Measurements from ENCODE around the gene RAB33B.

Gene RAB33B

DNA sequence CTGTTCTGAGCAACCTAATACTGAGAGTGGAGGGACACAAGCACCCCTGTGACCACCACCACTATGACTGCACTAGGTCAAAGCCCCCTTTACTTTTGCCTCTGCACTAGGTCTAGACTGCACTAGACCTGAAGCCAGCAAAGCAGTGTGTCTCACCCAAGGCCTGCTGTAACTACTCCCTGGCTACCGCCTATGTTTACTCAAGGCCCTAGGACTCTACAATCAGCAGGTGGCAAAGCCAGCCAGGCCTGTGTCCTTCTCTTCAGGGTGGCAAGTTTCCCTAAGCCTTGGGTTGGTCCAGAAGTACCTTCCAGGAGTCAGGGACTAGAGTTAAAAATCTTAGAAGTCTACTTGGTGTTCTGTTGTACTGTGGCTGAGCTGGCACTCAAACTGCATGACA is 15.9 kb downstream of the RAB33B start:
- ChIA-PET POLR2A (no interaction called here), CTCF (no interaction called here)
- no peak overlapping the region for H3K4me3 ChIP-seq (ENCODE audit: low read depth, low read length)
- TF ChIP-seq, protein P1, sequence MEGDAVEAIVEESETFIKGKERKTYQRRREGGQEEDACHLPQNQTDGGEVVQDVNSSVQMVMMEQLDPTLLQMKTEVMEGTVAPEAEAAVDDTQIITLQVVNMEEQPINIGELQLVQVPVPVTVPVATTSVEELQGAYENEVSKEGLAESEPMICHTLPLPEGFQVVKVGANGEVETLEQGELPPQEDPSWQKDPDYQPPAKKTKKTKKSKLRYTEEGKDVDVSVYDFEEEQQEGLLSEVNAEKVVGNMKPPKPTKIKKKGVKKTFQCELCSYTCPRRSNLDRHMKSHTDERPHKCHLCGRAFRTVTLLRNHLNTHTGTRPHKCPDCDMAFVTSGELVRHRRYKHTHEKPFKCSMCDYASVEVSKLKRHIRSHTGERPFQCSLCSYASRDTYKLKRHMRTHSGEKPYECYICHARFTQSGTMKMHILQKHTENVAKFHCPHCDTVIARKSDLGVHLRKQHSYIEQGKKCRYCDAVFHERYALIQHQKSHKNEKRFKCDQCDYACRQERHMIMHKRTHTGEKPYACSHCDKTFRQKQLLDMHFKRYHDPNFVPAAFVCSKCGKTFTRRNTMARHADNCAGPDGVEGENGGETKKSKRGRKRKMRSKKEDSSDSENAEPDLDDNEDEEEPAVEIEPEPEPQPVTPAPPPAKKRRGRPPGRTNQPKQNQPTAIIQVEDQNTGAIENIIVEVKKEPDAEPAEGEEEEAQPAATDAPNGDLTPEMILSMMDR (IDR thresholded peaks at IDR 0.05; ENCODE audit: insufficient read depth, low read length, missing control alignments): no peak
- no peak for DNase-seq (ENCODE audit: low read depth, low spot score)

DNA sequence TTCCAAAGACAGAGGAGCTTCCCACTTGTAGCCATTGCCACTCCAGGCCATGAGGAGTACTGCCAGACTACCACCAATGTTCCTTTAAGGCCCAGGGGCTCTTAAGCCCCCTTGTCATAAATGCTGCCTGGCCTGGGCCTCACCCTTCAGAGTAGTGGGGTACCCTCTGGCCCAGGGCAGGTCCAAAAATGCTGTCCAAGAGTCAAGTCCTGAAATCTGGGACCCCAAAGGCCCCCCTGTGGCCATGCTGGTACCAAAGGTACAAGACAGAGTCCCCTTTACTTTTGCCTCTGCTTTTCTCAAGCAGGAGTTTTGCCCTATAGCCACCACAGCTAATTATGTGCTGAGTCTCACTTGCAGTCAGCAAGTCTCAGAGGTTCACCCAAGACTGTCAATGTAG is 16.4 kb downstream of the RAB33B start:
- POLR2A ChIA-PET: no interaction called here

DNA sequence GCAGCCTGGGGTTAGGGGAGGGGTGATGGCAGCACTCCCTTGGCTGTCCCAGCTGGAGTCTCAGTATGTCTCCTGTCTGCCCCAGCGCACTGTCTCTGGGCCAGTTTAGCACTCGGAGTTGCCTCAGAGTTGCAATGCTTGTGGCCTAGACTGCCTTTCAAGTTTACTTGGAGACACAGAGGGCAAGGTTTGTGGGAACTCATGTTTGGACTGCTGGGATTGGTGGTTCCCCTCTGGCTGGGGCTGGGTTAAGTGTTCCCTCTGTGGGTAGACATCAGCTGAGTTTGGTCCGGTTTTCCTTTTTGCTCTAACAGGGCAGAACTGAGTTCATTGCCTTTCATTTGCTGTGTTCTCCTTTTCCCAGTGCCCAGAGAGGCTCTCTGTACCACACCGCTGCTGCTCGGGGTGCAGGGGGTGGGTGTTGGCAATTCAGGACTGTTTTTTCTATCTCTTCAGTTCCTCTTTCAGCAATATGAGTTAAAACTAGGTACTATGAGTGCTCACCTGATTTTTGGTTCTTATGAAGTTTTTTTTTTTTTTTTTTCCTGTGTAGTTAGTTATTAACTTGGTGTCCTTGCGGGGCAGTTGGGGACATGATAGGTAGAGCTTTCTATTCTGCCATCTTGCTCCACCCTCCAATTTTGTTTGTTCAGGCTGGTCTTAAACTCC is 17.2 kb downstream of the RAB33B start:
- CTCF ChIA-PET: interaction anchor here (1.0 kb wide), 1 partner anchor 25 kb away, joined by 3 read pairs; no protein-coding TSS in a partner anchor
- no peak for DNase-seq (ENCODE audit: low read depth, low spot score)
- no peak overlapping the region for H3K4me3 ChIP-seq (ENCODE audit: low read depth, low read length)
- TF ChIP-seq, protein P1 (IDR thresholded peaks at IDR 0.05; ENCODE audit: insufficient read depth, low read length, missing control alignments): no peak
- POLR2A ChIA-PET: no interaction called here

More for the DNA sequence above, 16.4 kb downstream of the RAB33B start:
- CTCF ChIA-PET: no interaction called here
- DNase-seq (ENCODE audit: low read depth, low spot score): no peak
- TF ChIP-seq, protein P1 (IDR thresholded peaks at IDR 0.05; ENCODE audit: insufficient read depth, low read length, missing control alignments): no peak
- H3K4me3 ChIP-seq (ENCODE audit: low read depth, low read length): no peak overlapping the region

DNA sequence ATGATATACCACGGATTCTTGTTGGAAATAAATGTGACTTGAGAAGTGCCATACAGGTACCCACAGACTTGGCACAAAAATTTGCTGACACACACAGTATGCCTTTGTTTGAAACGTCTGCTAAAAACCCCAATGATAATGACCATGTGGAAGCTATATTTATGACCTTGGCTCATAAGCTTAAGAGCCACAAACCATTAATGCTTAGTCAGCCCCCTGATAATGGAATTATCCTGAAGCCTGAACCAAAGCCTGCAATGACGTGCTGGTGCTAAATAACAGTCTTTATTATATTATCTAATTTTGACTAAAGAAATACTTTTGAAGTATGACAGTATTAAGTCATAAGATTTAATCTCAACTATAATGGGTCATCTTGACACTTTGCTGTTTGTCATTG is 18.9 kb downstream of the RAB33B start:
- no peak overlapping the region for H3K4me3 ChIP-seq (ENCODE audit: low read depth, low read length)
- CTCF ChIA-PET: no interaction called here
- TF ChIP-seq, protein P1 (IDR thresholded peaks at IDR 0.05; ENCODE audit: insufficient read depth, low read length, missing control alignments): no peak
- DNase-seq (ENCODE audit: low read depth, low spot score): no peak
- POLR2A ChIA-PET: no interaction called here

DNA sequence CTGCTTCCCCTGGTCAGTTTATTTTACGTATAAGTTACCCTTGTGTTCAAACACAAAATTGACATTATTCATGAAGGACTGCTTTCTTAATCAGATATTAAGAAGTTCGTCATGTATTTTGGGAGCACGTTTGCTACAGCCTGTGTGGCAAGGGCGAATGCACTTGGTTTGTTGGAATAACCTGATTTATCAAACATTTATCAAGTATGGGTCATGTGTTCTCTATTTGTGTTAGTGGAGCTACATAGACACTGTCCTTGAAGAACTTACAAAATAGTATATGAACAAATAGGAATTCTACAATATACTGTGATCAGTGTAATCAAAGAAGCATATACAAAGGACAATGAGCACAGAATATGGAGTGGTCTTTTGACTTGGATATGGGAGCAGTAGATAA is 22.4 kb downstream of the RAB33B start:
- H3K4me3 ChIP-seq (ENCODE audit: low read depth, low read length): no peak overlapping the region
- ChIA-PET CTCF (interaction anchor here (5.8 kb wide), 1 partner anchor 21 kb away, joined by 39 read pairs; no protein-coding TSS in a partner anchor), POLR2A (no interaction called here)
- no peak for DNase-seq (ENCODE audit: low read depth, low spot score)
- TF ChIP-seq, protein P1 (IDR thresholded peaks at IDR 0.05; ENCODE audit: insufficient read depth, low read length, missing control alignments): no peak

DNA sequence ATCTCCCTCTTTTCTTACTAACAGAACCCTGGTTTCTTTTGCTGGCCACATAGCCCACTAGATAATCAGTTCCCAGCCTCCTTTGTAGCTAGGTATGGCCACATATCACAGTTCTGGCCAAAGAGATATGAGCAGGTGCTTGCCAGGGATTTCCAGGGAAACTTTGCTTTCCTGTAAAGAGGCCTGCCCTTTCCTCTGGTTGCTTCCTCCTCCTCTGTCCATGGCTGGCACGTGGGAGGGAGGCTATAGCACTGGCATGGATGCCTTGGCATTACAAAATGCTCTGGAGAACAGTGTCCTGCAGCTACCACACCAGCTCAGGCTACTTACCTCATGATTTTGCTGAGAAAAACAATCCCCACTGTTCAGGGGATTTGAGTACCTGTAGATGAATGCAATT is 27.5 kb downstream of the RAB33B start:
- CTCF ChIA-PET: interaction anchor here (1.0 kb wide), 1 partner anchor 15 kb away, joined by 3 read pairs; no protein-coding TSS in a partner anchor
- no peak overlapping the region for H3K4me3 ChIP-seq (ENCODE audit: low read depth, low read length)
- TF ChIP-seq, protein P1 (IDR thresholded peaks at IDR 0.05; ENCODE audit: insufficient read depth, low read length, missing control alignments): no peak
- POLR2A ChIA-PET: no interaction called here
- DNase-seq (ENCODE audit: low read depth, low spot score): no peak

All from AG04449 (cell line).